Erythroblast (primary cell): ENCODE measurements around the gene DOK5.

ENCODE experiments used
- GATA1 ChIP-seq: IDR thresholded peaks from 2 replicates; pipeline ENCODE4 v1.6.1; 2011; ENCODE audit warnings: low read depth, mild to moderate bottlenecking, control low read depth, low read length, moderate library complexity
- POLR2A ChIP-seq: IDR thresholded peaks from 2 replicates; pipeline ENCODE4 v1.6.1; 2011; ENCODE audit warnings: mild to moderate bottlenecking, low read length

GRCh38 chr20:54497931-54498718 lies 22.7 kb downstream of the DOK5 start:
- TF ChIP-seq POLR2A (no peak), GATA1 (no peak)
